ENCODE data around the gene ATG2B.

The ATG2B gene, protein sequence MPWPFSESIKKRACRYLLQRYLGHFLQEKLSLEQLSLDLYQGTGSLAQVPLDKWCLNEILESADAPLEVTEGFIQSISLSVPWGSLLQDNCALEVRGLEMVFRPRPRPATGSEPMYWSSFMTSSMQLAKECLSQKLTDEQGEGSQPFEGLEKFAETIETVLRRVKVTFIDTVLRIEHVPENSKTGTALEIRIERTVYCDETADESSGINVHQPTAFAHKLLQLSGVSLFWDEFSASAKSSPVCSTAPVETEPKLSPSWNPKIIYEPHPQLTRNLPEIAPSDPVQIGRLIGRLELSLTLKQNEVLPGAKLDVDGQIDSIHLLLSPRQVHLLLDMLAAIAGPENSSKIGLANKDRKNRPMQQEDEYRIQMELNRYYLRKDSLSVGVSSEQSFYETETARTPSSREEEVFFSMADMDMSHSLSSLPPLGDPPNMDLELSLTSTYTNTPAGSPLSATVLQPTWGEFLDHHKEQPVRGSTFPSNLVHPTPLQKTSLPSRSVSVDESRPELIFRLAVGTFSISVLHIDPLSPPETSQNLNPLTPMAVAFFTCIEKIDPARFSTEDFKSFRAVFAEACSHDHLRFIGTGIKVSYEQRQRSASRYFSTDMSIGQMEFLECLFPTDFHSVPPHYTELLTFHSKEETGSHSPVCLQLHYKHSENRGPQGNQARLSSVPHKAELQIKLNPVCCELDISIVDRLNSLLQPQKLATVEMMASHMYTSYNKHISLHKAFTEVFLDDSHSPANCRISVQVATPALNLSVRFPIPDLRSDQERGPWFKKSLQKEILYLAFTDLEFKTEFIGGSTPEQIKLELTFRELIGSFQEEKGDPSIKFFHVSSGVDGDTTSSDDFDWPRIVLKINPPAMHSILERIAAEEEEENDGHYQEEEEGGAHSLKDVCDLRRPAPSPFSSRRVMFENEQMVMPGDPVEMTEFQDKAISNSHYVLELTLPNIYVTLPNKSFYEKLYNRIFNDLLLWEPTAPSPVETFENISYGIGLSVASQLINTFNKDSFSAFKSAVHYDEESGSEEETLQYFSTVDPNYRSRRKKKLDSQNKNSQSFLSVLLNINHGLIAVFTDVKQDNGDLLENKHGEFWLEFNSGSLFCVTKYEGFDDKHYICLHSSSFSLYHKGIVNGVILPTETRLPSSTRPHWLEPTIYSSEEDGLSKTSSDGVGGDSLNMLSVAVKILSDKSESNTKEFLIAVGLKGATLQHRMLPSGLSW (N-terminal part only)

GRCh38 chr14:96362965-96363750 is at the start of gene ATG2B, which contains the start of gene GSKIP:
ATG2B (minus strand) TSS chr14:96363341; CDS start chr14:96362976, 365 bp downstream.
GSKIP (plus strand) TSS chr14:96363526; CDS start chr14:96382248, 18,722 bp downstream.
- peak; percentile 53 for TF ChIP-seq CTCF (IDR thresholded peaks at IDR 0.05)
- H3K4me1 ChIP-seq (ENCODE audit: control insufficient read depth in 1 of 2, insufficient read depth in 1 of 2, low read depth in 1 of 2, low read length in 1 of 2): peaks cover 34 to 37% of the 10 kb centered on the region in 2 experiments
- H3K4me3 ChIP-seq (ENCODE audit: low read depth in 1 of 2, low read length in 1 of 2): peak within 1 kb of the TSS; percentile 97
- H3K9me3 ChIP-seq: no peaks in the 10 kb centered on the region
- peak within 1 kb of the TSS; percentile 94 for H3K27ac ChIP-seq
- no peaks in the 10 kb centered on the region for H3K27me3 ChIP-seq
- H3K36me3 ChIP-seq: no peaks in the 10 kb centered on the region

DNA sequence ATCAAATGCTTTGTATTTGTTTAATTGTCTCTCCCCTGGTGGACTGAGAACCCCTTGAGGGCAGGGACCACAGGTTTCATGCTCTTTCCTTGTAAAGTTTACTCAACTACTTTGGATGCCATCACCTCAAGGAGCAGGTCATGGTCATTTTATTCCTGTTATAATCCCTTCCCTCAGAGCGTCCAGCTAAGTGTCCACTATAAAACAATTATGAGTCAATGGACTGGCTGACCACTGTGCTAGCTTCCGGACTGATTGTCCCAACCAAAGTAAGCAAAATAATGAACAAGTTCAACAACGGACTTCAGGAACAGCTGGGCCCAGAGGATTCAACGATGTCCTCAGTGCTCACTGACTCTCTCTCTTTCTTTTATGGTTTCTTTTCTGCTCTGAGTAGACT is 47.0 kb upstream of the ATG2B start:
- peaks cover 4% of the 10 kb centered on the region for H3K27me3 ChIP-seq
- H3K4me3 ChIP-seq (ENCODE audit: low read depth in 1 of 2, low read length in 1 of 2): no peak overlapping the region
- no peaks in the 10 kb centered on the region for H3K9me3 ChIP-seq
- H3K4me1 ChIP-seq (ENCODE audit: control insufficient read depth in 1 of 2, insufficient read depth in 1 of 2, low read depth in 1 of 2, low read length in 1 of 2): no peaks in the 10 kb centered on the region
- H3K27ac ChIP-seq: no peak overlapping the region
- no peak for TF ChIP-seq CTCF (IDR thresholded peaks at IDR 0.05)
- no peaks in the 10 kb centered on the region for H3K36me3 ChIP-seq

DNA sequence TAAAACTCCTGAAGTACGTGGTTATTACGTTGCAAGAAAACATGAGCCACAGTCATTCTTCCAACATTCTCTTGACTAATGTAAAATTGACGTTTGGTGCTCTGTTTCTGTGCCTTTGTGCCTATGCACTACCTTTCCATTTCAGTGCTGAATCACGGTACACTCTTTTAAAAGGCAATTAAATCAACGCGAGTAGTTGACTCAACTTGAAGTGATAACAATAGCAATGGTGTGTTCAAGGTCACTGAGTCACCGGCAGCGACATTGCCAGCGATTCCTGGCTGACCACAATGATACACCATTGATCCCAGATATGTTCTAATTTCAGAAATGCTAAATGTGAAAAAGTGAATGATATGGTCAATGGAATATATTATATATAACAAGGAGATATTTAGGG is 46.6 kb upstream of the ATG2B start:
- Histone ChIP-seq H3K4me3 (ENCODE audit: low read depth in 1 of 2, low read length in 1 of 2) (no peak overlapping the region), H3K4me1 (ENCODE audit: control insufficient read depth in 1 of 2, insufficient read depth in 1 of 2, low read depth in 1 of 2, low read length in 1 of 2) (no peaks in the 10 kb centered on the region), H3K9me3 (no peaks in the 10 kb centered on the region), H3K27me3 (peaks cover 4% of the 10 kb centered on the region), H3K27ac (no peak overlapping the region), H3K36me3 (no peaks in the 10 kb centered on the region)
- TF ChIP-seq CTCF (IDR thresholded peaks at IDR 0.05): no peak

DNA sequence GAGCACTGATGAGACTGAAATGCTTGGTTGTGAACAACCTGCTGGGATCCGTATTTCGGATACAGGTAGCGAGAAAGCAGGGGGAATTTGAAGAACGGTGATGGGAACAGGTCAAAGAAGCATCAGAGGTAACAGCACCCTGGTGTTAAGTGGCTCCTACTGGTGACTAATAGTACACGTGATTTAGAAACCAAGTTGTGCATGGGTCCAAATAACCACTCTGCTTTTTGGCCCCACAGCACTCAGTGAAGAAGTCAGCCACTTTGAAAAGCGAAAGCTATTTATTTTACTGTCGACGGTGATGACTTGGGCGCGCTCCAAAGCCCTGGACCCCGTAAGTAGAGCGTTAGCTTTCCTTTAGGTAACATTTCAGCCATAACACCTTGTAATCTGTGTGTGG is 45.5 kb upstream of the ATG2B start:
- H3K9me3 ChIP-seq: no peaks in the 10 kb centered on the region
- H3K4me1 ChIP-seq (ENCODE audit: control insufficient read depth in 1 of 2, insufficient read depth in 1 of 2, low read depth in 1 of 2, low read length in 1 of 2): no peaks in the 10 kb centered on the region
- peaks cover 4% of the 10 kb centered on the region for H3K27me3 ChIP-seq
- no peak overlapping the region for H3K4me3 ChIP-seq (ENCODE audit: low read depth in 1 of 2, low read length in 1 of 2)
- no peaks in the 10 kb centered on the region for H3K36me3 ChIP-seq
- TF ChIP-seq CTCF (IDR thresholded peaks at IDR 0.05): no peak
- H3K27ac ChIP-seq: no peak overlapping the region
